K562 treated with DMSO at 1 percent for 12 hours (cell line): ENCODE measurements around the gene MUC3A. TPM values are rescaled to one million over a fixed set of nuclear protein-coding genes. Genes with fewer than 3 reads are reported as not detected.

Experiments used
- total RNA-seq: library from RNA; unstranded; fragments of 300-600 nt; gene quantifications from 2 replicates; pipeline ENCODE4 v1.2.3, GENCODE V29; 2022; ENCODE audit not compliant: insufficient read depth

Gene MUC3A
- total RNA-seq: 0.74 TPM in 1 of 2 replicates, not detected in the other

GRCh38 chr7:100949227-100949932 lies at the start of gene MUC3A:
MUC3A (plus strand) TSS chr7:100949534; CDS start chr7:100949625, 91 bp downstream.

GRCh38 chr7:100969066-100969615 lies 19.8 kb downstream of the MUC3A start, which contains the start of gene MUC12:
MUC12 (plus strand) TSS chr7:100969565; CDS start chr7:100969623, 58 bp downstream.

Other genes starting within 250 kb of the MUC3A start
- gene POP7, start 243.4 kb upstream of the MUC3A start, total RNA-seq: 82.2 and 128 TPM in 2 replicates
- not detected in 2 replicates for gene EPO, start 229.1 kb upstream of the MUC3A start, total RNA-seq
- not detected in 2 replicates for gene ZAN, start 215.9 kb upstream of the MUC3A start, total RNA-seq
- 29.2 and 45.9 TPM in 2 replicates for gene EPHB4, start 122.0 kb upstream of the MUC3A start, total RNA-seq
- gene SLC12A9, start 96.8 kb upstream of the MUC3A start, total RNA-seq: 11.1 and 18.6 TPM in 2 replicates
- gene TRIP6, start 82.1 kb upstream of the MUC3A start, total RNA-seq: 65.2 and 74.9 TPM in 2 replicates
- 81.0 and 147 TPM in 2 replicates for gene SRRT, start 74.4 kb upstream of the MUC3A start, total RNA-seq
- gene UFSP1, start 59.8 kb upstream of the MUC3A start, total RNA-seq: 1.4 TPM in 1 of 2 replicates, not detected in the other
- 1.4 and 5.5 TPM in 2 replicates for gene ACHE, start 53.6 kb upstream of the MUC3A start, total RNA-seq
- not detected in 2 replicates for gene MUC12, start 20.0 kb downstream of the MUC3A start, total RNA-seq
- gene MUC17, start 70.5 kb downstream of the MUC3A start, total RNA-seq: not detected in 2 replicates
- gene TRIM56, start 135.9 kb downstream of the MUC3A start, total RNA-seq: 12.0 and 25.1 TPM in 2 replicates
- 1.5 and 3.0 TPM in 2 replicates for gene SERPINE1, start 177.6 kb downstream of the MUC3A start, total RNA-seq
- 101 and 123 TPM in 2 replicates for gene AP1S1, start 204.9 kb downstream of the MUC3A start, total RNA-seq
- 0.49 and 1.3 TPM in 2 replicates for gene VGF, start 216.0 kb downstream of the MUC3A start, total RNA-seq
- gene NAT16, start 230.8 kb downstream of the MUC3A start, total RNA-seq: not detected in 2 replicates